Activated CD4-positive, CD25-positive, alpha-beta regulatory T cell treated with anti-CD3 and anti-CD28 coated beads, Interleukin-2, amount 50 U/mL, for 72 hours (primary cell): ENCODE data around the gene COQ3.

Experiments used
- DNase-seq: peaks from one replicate; pipeline ENCODE4 v3.0.0; 2021

COQ3 gene, protein sequence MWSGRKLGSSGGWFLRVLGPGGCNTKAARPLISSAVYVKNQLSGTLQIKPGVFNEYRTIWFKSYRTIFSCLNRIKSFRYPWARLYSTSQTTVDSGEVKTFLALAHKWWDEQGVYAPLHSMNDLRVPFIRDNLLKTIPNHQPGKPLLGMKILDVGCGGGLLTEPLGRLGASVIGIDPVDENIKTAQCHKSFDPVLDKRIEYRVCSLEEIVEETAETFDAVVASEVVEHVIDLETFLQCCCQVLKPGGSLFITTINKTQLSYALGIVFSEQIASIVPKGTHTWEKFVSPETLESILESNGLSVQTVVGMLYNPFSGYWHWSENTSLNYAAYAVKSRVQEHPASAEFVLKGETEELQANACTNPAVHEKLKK

DNA sequence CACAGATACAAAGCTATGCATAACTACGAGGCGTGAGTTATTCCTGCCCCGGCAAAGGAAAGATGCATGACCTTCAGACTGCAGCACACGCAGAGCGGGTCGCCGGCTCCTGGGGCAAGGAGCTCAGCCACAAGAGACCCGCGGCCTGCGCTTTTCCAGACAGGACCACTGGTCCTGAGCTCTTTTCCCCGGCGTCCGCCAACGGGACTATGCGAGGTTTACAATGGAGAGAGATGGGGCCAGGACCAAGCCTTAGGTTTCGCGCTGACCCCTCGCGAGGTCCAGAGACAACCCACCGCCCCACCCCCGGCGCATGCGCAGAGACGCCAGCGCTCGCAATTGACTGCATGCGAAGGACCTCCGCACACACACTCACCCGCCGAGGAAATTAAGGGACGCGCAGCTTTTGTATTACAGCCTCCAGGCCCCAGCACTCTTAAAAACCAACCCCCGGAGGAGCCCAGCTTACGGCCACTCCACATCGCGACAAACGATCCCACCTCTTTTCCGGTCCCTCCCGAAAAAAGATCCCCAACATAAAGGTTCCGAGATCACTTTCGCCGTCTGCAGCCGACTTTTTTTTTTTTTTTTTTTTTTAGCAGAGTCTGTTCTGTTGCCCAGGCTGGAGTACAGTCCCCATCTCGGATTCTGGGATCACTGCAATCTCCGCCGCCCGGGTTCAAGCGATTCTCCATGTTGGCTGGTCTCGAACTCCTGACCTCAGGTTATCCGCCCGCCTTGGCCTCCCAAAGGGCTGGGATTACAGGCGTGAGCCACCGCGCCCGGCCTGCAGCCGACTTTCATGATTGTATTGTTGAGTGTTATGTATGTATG, at the start of gene COQ3:
TSS of gene COQ3 (minus strand) at position 498 of the 834 bp plus-strand sequence. CDS start at position 482, 16 bp downstream.
- peak; percentile 75 for DNase-seq

DNA sequence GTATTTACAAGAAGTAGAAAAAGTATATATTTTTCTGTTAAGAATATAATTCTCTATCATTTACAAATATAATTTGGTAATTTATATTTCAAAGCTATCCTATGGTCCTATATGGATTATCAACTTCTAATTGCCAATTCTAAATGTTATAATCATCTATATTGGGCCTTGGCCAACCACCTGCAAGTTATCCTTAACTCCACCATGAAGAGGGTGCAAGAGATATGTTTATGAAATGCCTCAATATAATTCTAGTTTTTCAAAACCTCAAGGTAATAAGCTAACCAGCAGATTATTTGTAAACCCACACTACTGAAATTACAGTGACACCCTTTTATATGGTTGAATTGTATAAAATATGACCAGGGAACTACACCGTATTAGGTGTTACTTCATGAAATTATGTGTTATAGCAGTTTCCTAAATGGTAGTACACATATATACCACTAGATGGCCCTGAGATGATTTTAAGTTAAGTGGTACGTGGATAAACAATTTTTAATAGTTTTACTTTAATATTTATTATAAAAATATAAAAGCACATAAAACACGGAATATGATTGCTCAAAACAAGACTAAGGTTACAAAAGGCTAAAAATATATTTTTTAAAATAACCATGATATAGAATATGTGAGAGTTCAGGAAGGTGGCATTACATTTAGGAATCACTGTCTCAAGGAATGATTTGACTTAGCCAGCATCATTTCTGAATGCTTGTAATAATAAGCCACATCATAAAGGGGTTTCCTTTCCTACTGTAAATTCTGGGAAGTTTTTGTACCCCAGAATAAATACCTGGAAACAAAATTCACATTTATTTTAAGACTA, 40.9 kb upstream of the COQ3 start:
- DNase-seq: no peak

DNA sequence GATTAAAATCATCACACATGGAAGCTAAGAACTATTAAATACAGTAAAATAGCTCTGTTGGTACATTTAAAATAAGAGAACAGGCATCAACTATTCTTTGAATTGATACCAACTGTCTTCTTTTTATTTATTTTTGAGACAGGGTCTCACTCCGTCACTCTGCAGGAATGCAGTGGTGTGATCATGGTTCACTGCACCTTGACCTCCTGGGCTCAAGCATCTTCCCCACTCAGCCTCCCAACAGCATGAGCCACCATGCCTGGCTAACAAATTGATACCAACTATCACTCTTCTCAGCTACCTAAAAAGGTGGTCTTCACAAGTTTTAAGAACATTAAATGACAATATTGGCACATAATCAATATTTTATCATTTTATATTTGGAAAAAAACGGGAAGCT, 38.9 kb upstream of the COQ3 start:
- no peak for DNase-seq

DNA sequence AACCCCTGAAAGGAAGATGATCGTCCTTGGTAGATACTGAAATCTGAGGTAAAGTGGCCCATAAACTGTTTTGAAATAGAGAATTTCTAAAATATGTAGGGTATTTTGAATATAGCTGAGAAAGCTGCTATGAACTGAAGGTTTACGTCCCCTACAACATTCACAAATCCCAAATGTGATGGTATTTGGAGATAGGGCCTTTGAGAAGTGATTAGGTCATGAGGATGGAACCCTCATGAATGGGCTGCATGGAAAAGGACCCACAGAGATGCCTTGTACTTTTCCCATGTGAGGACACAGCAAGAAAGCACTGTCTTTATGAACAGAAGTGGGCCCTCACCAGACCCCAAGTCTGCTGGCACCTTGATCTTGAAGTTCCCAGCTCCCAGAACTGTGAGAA, 37.9 kb upstream of the COQ3 start:
- DNase-seq: no peak

DNA sequence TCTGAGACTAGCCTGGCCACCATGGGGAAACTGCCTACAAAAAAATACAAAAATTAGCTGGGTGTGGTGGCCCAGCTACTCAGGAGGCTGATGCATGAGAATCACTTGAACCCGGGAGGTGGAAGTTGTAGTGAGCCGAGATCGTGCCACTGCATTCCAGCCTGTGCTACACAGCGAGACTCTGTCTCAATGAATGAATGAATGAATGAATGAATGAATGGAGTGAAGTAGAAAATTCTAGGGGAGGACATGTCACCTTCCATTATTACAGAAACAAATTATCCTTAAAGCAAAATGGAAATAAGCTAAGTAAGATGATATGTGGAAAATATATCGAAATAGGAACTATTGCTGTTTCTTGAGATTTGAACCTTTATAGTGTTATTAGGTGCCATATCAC, 34.0 kb upstream of the COQ3 start:
- no peak for DNase-seq

DNA sequence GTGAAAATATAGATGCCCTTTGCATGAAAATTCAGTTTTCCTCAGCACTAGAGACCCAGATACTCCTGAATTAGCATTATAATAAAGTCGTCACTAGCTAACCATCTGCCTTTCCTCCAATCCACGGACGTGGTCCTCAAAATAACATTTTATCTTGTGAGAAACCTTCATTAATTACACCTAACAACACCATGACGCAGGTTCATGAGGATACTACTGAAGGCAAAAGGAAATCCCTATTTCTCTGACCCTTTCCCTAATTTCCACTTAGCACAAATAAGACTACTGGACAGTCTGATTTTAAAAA, 32.4 kb upstream of the COQ3 start:
- no peak for DNase-seq

DNA sequence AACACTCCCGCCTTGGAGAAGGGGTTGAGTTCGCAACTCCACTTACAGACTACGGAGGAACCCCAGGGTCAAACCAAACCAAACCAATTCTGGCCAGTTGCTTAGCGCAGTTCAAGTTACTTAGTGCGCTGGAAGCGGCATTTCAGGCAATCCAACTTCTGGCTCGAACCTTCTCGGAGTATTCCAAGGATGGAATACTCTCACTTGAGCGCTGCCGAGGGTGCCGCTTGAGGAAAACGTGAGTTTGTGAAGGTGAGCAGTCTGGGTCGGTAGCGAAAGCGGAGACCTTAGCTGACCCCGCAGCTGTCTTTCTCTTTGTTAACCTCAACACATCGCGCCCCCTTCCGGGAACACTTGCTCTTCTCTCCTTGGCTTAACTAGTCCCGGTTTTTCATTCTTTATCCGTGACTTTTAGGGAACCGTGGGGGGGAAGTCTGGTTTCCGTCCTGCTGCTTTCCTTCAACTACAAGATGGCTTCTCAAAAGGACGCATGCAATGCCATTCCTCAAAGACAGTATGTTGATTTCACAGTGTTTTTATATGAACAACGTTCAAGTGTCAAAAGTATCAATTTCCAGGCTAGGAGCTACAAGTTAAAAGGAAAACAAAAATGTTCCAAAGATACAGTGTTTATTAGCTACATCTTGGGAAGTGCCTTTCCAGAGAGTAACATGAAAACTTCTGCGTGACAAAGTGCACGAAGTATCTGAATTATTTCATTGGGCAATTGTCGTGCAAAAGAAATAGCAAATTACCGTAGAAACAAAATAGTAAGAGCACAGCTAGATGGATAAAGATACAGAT, 31.9 kb upstream of the COQ3 start:
- DNase-seq: peak; percentile 63

DNA sequence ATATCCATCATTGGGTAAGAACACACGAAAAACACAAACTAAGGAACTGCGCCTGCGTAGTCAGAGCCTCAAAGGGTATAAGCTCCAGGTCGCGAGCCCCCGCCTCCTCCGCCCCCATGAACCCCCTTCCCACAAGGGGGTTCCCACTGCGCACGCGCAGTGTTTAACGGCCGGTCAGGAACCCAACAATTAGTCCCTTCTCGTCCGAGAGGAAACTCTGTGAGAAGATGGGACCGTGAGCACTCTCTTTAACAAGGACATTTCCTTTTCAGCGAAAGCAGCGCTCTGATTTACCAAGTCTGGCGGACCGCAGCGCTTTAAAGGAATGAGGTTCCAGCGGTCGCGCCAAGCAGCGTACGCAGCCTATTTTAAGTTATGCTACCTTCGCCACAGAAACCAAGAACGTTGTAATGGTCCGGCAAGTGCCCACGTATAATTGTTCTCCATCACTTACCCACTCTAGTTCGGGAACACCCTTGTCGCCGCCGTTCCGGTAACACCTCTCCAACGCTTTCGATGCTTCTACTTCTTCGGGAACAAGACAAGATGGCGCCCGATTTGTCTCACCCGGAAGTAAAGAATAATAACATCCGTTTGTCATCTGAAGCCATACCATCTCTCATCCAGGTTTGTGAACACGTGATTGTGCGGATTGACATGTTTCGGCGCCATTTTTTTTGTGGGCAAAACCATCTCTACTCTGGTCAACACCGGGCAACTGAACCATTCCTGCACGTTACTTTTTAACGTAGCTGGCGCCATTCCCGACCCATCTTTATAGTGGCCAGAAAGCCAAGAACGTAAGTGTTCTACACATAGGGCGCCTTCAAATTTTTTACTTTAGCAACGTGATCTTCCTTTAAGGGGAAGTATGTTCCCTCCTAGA, 31.0 kb upstream of the COQ3 start, which contains the start of gene PNISR:
TSS of gene PNISR (minus strand) at position 548 of the 886 bp plus-strand sequence. CDS start 10,649 bp downstream, outside the sequence.
- DNase-seq: peak; percentile 81

DNA sequence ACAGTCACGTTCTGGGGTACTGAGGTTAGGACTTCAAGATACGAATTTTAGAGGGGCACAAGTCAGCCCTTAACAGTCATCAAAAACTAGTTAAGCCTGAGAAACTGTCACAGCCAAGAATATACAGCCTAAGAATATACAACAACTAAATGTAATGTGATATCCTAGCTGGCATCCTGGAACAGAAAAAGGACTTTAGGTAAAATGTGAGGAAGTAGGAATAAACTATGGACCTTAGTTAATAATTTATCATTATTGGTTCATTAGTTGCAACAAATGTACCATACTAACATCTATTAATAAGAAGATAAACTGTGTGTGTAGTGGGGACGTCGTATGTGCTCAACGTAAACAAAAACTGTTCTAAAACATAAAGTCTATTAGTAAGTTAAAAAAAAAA, 30.0 kb upstream of the COQ3 start:
- no peak for DNase-seq

DNA sequence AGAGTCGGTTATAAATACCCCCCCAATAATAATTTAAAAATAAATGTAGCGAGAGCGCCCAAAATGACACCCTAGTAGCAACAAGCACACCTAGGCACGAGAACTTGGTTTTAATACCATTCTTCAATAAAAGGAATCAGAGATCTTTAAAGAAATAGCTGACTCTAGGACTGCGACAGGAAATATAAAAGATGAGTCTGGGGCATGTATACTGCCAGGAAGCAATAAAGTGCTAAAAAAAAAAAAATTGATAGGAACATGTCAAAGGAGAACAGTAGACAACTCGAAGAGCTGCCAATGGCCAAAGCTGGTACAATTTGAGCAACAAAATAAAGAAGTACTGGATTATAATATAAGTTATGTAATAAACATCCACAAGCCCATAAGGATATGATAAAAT, 28.9 kb upstream of the COQ3 start:
- DNase-seq: no peak

DNA sequence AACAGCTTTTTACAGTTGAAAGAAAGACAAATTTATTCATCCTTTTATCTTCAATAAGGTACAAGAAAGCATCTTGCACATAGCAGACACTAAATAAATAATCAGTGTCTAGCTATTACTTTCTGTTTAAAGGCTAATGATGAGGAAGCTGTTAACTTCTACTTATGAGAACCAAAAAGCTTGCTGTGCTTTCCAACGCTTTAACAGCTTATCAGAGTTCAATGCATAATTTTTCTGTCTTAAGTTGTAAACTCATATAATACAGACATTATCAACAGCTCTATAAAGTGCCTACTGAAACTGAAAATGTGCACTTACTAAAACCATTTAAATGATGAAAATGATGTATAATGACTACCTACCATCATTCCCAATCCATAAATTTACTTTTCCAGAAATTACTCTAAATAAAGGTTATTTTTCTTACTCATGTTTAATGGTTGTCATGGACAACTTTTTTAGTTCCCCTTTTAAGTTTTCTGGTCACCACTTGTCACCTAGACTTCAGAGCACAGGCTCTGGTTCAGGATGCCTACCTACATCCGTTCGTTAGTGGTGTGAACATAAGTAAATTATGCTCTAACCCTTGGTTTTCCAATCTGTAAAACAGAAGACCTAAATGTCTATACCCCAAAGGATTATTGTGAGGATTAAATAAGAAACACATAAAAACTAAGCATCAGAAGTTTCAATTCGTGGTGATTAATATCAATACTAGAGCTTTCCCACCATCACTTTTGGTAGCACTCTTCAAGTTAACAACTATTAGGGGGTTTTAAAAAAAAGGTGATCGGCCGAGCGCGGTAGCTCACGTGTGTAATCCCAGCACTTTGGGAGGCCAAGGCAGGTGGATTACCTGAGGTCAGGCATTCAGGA, 23.1 kb upstream of the COQ3 start:
- no peak for DNase-seq

DNA sequence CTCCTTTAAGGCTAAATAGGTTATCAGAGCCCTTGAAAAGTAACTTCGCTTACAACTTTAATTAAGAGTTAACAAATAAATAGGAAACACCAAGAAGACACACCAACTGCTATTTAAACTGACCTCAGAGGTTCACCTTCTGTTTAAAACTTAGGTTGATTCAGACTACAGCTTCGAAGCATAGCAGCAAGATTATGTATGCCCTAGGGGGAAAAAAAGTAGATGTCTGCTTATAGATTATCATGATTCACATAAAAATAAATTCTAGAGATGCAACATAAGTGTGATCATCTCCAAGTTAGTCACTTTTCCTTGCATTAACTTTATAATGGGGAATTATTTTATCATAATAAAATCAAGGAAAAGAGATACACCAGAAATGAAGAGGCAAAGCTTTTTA, 22.2 kb upstream of the COQ3 start:
- no peak for DNase-seq

DNA sequence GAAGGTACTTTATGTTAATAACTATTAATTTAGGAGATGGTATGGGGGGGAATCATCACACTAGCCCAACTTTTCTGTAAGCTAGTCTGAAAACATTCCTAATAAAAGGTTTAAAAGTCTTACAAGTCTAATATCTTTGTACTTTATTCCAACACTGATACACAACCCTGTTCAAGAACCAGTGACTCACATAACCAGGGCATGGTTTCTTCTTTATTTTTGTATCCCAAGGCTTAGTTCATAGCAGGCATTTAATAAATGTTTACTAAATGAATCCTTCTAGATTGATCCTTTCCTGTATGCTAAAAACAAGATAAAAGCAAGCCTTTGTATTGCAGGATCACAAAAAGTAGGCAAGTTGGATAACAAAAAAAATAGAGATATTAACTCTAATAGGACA, 21.5 kb upstream of the COQ3 start:
- DNase-seq: no peak

DNA sequence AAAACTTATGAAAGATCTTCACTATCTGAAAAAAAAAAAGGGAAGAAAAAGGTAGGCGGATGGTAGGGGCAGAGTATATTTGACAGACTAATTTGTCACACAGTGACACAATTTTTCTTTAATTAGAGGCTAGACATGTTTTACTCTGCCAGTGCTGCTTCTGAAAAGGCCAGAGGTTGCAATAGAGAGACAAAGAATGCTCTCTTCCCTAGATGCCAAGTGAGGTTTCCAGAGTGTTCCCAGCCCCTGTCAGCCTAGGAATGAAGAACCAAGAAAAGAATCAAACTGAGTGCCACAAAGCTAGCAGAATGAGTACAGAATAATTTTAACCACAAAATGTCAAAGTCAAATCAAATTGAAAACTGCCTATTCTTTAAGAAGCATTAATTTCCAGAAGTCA, 18.1 kb upstream of the COQ3 start:
- DNase-seq: no peak

DNA sequence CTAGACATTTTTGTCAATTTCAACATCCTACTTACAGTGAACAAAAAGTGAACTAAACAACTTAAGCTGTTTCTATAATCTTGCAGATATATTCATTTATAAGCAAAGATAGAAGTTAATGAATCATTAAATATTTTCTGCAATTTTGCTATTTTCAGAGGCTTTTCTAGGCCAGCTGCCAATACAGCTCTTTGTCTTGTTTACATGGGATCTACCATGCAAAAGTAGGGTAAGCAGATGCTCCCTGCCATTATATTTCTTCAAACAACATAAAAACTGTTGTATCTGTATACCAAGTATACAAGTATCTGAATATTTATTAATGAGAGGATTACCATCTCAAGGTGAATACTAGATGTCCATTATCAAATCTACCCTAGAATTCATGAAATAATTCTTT, 15.7 kb upstream of the COQ3 start:
- no peak for DNase-seq

DNA sequence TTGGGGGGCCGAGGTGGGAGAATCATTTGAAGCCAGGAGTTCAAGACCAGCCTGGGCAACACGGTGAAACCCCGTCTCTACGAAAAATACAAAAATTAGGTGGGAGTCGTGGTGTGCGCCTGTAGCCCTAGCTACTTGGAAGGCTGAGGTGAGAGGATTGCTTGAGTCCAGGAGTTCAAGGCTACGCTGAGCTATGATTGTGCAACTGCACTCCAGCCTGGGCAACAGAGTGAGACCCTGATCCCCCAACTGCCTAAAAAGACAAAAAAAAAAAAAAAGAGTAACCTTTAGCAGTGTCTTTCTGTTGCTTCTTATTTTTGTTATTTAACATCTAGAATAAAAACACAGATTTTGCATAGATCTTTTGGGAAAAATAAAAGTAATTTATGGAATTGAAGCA, 13.1 kb upstream of the COQ3 start:
- DNase-seq: no peak

DNA sequence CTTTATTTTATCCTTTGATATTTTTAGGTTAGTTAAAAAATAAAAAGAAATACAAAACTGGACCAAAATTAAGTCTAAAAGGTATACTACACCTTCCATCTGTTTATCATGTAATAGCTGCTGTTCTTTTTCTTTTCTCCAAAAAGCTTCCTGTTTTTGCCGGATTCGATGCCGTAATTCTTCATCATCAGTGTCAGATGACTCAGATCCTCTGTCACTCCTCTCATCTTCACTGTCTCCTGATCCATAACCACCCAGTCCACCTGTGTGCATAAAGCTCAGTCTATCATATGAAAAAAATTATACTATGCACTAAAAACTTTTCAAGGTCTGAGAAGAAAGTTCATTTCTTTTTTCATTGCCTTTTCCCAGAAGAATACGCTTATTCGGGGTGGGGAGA, 8.5 kb upstream of the COQ3 start:
- DNase-seq: no peak

DNA sequence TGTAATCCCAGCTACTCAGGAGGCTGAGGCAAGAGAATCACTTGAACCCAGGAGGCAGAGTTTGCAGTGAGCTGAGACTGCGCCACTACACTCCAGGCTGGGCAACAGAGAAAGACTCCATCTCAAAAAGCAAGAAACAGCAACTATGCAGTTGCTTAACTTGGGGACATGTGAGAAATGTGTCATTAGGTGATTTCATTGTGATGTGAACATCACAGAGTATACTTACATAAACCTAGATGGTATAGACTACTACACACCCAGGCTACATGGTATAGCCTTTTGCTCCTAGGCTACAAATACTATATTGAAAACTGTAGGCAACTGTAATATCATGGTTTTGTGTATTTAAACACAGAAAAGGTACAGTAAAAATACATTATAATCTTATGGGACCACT, 3.3 kb upstream of the COQ3 start:
- DNase-seq: no peak

DNA sequence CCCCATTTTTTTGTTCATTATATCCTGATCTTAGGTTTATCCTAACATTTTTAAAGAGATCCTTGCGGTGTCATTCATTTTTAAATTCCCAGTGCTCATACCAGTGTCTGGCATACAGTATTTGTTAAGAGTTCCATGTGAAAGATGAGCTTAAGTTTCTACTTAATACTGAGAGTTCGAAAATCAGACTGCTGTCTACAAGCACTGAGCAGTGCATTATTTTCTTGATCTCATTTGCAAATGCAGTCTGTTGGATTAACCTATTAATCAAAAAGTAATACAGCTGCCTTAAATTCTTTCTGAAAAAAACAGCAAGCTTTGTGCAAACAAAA, 663 bp downstream of the COQ3 start:
- no peak for DNase-seq

DNA sequence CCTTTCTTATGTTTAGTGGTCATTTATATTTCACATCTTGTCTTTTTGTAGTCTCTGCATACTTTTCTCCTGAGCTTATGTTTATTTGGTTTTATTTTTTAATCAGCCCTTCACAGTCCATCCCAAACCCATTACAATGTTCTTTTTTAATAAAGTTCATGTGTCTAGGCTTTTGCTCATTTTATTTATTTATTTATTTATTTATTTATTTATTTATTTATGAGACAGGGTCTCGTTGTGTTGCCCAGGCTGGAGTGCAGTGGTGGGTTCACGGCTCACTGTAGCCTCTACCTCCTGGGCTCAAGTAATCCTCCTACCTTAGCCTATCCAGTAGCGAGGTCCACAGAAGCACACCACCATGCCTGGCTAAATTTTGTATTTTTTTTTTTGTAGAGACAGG, 3.1 kb downstream of the COQ3 start:
- no peak for DNase-seq

DNA sequence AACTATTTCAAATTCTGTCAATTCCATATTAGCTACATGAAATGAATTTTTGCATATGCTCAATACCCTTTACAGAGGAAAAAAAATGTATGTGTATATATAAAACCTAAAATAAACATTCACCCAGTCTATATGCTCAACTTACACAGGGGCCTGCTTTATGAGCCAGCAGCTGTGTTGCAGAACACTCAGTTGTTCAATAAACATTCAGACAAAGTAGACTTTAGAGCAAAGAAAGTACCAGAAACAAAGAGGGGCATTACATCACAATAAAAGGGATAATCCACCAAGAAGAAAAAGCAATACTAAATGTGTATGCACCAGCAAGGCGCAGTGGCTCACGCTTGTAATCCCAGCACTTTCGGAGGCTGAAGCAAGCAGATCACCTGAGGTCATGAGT, 9.5 kb downstream of the COQ3 start:
- DNase-seq: no peak
